ENCODE measurements around the gene GDAP2.

DNA sequence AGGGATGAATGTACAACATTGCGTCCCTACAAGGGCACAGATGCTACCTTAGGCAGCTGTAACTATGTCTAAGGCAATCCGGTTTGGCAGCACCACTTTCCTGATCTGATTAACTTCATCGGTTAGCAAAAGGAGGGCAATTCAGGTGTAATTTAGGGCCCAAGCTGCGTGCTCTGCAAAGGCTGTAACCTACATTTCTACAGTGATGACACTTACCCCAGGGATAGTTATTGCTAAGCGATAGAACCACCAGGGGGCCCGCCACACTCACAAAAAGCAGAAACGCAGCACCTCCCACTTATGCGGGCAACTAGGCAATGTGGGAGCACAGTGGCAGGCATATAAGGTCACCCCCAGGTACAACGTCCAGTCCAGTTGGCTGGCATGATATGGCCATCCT is 113.5 kb downstream of the GDAP2 start:
- TF ChIP-seq, protein P1, sequence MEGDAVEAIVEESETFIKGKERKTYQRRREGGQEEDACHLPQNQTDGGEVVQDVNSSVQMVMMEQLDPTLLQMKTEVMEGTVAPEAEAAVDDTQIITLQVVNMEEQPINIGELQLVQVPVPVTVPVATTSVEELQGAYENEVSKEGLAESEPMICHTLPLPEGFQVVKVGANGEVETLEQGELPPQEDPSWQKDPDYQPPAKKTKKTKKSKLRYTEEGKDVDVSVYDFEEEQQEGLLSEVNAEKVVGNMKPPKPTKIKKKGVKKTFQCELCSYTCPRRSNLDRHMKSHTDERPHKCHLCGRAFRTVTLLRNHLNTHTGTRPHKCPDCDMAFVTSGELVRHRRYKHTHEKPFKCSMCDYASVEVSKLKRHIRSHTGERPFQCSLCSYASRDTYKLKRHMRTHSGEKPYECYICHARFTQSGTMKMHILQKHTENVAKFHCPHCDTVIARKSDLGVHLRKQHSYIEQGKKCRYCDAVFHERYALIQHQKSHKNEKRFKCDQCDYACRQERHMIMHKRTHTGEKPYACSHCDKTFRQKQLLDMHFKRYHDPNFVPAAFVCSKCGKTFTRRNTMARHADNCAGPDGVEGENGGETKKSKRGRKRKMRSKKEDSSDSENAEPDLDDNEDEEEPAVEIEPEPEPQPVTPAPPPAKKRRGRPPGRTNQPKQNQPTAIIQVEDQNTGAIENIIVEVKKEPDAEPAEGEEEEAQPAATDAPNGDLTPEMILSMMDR (IDR thresholded peaks at IDR 0.05; ENCODE audit: insufficient read depth, low read depth, low read length): no peak
- no peak for TF ChIP-seq EZH2 (IDR thresholded peaks at IDR 0.05; ENCODE audit: insufficient read depth, low read length)

Measured in astrocyte (in vitro differentiated cells and primary cell).